Omental fat pad (tissue), 4 donors: ENCODE measurements around the gene NFAT5. TPM values are rescaled to one million over a fixed set of nuclear protein-coding genes. Genes with fewer than 3 reads are reported as not detected.

ENCODE experiments used
- ATAC-seq: fragments of 150-250 bp; one replicate; pipeline ENCODE4 v1.9.1; 2016; ENCODE audit warnings: mild to moderate bottlenecking, moderate library complexity; ENCODE audit not compliant: low FRiP score
- DNase-seq: peaks from one replicate; pipeline ENCODE4 v3.0.0-alpha.2; 2019; ENCODE audit warnings: low spot score
- total RNA-seq, 4 donors: library from RNA; depleted of rRNA; stranded (reverse); fragments of >200 nt; gene quantifications; one replicate each; pipeline ENCODE4 v1.1.0, GENCODE V29; 2016
- TF ChIP-seq, protein P1 (sequence below), 3 donors: fragments of 450-650 bp; IDR thresholded peaks; one replicate each; pipeline ENCODE4 v1.5.1; 2016 to 2017; ENCODE audit warnings: antibody characterized with exemption in 3 of 3, mild to moderate bottlenecking in 3 of 3, moderate library complexity in 2 of 3

The NFAT5 gene
- total RNA-seq, 4 donors from 2014 or later = 43.5 to 59.3 (median 50.8) TPM

GRCh38 chr16:69589434-69590269 lies 23.9 kb downstream of the NFAT5 start:
- DNase-seq (no peak), ATAC-seq (no peak)
- TF ChIP-seq, protein P1, sequence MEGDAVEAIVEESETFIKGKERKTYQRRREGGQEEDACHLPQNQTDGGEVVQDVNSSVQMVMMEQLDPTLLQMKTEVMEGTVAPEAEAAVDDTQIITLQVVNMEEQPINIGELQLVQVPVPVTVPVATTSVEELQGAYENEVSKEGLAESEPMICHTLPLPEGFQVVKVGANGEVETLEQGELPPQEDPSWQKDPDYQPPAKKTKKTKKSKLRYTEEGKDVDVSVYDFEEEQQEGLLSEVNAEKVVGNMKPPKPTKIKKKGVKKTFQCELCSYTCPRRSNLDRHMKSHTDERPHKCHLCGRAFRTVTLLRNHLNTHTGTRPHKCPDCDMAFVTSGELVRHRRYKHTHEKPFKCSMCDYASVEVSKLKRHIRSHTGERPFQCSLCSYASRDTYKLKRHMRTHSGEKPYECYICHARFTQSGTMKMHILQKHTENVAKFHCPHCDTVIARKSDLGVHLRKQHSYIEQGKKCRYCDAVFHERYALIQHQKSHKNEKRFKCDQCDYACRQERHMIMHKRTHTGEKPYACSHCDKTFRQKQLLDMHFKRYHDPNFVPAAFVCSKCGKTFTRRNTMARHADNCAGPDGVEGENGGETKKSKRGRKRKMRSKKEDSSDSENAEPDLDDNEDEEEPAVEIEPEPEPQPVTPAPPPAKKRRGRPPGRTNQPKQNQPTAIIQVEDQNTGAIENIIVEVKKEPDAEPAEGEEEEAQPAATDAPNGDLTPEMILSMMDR (IDR thresholded peaks at IDR 0.05) = no peak

DNA sequence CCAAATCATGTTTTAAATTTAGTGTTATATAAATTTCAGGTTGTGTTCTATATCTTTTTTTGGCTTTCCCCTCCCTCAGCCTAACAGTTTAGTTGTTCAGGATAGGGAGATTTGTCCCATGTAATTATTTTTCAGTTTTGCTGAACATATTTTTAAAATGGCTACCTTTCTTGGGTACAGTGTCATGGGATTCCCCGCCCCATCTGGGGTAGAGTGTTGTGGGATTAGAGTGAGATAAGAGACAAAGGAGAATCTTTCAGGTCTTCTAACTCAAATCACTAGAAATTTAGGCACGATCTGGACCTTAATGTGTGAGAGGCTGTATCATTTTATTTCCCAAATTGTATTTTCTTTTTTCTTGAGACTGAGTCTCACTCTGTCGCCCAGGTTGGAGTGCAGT lies 24.8 kb downstream of the NFAT5 start:
- ATAC-seq = no peak
- no peak for DNase-seq
- TF ChIP-seq, protein P1 (IDR thresholded peaks at IDR 0.05) = no peak

DNA sequence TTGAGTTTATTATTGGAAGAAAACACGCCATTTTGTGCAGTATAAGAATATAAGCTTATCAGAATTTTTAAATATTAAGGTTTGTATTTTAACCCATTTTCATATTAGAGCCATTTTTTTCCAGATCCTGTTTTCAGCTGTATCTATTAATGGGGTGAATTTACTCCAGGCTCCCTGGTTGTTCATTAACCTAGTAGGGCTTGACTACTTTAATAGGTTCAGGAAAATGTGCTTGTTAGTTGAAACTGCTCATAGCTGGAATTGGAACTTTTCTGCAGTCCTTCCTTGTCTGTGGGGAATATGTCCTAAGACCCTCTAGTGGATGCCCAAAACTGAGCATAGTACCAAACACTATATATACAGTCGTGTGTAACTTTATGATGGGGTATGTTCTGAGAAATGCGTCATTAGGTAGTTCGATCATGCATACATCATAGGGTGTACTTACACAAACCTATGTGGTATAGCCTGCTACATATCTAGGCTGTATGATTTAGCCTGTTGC lies 28.0 kb downstream of the NFAT5 start:
- TF ChIP-seq, protein P1 (IDR thresholded peaks at IDR 0.05) = no peak
- ATAC-seq (no peak), DNase-seq (no peak)

DNA sequence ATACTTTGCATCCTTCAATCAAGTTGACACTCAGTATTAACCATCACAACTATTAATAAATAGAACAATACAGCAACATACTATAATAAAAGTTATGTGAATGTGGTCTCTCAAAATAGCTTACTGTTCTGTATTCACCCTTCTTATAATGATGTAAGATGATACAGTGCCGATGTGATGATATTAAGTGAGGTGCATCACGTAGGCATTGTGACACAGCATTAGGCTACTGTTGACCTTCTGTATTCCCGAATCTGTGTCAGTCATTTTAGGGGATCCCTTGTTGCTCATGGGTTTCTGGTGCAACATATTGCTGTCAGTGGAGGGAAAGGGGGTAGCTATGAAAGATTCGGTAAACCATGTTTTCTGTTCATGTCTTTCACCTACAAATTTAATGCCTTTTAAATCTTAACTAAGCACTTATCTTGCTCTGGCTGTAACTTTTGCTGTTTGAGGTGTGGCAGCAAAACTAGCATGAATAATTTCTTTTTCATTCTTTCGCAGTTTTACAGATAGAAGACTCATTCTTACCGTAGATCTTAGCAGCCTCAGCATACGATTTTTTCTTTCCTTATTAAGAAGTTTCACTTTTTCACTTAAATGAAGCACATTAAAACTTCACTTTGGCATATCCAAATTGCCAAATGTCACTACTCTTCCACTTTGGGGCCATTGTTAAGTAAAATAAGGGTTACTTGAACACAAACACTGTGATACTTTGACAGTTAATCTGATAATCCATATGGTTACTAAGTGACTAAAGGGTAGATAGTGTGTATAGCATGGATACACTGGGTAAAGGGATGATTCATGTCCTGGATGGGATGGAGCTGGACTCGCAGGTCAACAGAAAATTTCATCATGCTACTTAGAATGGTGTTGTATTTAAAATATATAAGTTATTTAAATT lies 29.6 kb downstream of the NFAT5 start:
- ATAC-seq (peak; percentile 84), DNase-seq (no peak)
- TF ChIP-seq, protein P1 (IDR thresholded peaks at IDR 0.05) = no peak

- DNase-seq (no peak), ATAC-seq (no peak)
- TF ChIP-seq, protein P1 (IDR thresholded peaks at IDR 0.05) = no peak
Observed at GRCh38 chr16:69596801-69597200, 31.0 kb downstream of the NFAT5 start.

GRCh38 chr16:69598045-69598444 lies 32.3 kb downstream of the NFAT5 start:
- DNase-seq (no peak), ATAC-seq (no peak)
- TF ChIP-seq, protein P1 (IDR thresholded peaks at IDR 0.05) = no peak
